SK-N-SH (cell line): ENCODE data around the gene VWA5B1. TPM values are rescaled to one million over a fixed set of nuclear protein-coding genes. Genes with fewer than 3 reads are reported as not detected.

Source experiments
- CTCF ChIA-PET: fragments of 300-600, 350-600 bp; formaldehyde crosslinking; extraction: SDS; loops from one replicate; lab custom pipeline; 2021; lab: Yijun Ruan, JAX
- POLR2A ChIA-PET: fragments of 350-600 bp; sonication (Branson Sonifier 250); formaldehyde crosslinking; extraction: SDS; loops from one replicate; lab custom pipeline; 2020; ENCODE audit warnings: antibody characterized with exemption, inconsistent platforms; lab: Yijun Ruan, JAX
- DNase-seq: peaks from one replicate; pipeline ENCODE4 v3.0.0; 2012
- H2AFZ ChIP-seq: fragments of 200-600 bp; sonication (generic); 2 replicates; pipeline ENCODE4 v1.8.1; 2016; ENCODE audit warnings: antibody characterized with exemption, mild to moderate bottlenecking, low read depth
- H3F3A ChIP-seq: fragments of 200-600 bp; sonication (generic); replicated peaks from 2 replicates; pipeline ENCODE3; 2016; ENCODE audit warnings: antibody characterized with exemption, mild to moderate bottlenecking; ENCODE audit not compliant: insufficient read depth
- H3K27ac ChIP-seq, 2 experiments: fragments of 200-500 bp in 1 of 2; fragments of 200-600 bp in 1 of 2; sonication (Bioruptor generic) in 1 of 2; sonication (generic), shearing (Covaris generic) in 1 of 2; 2 replicates each; pipeline versions ENCODE4 v1.5.1 to v1.6.1; 2014 to 2016; ENCODE audit warnings: low read depth in 2 of 2, inconsistent platforms in 1 of 2, low read length in 1 of 2, mild to moderate bottlenecking in 1 of 2, mixed read lengths in 1 of 2
- H3K27me3 ChIP-seq: fragments of 200-600 bp; sonication (generic), shearing (Covaris generic); 2 replicates; pipeline ENCODE4 v1.6.1; 2016; ENCODE audit warnings: mixed run types; ENCODE audit not compliant: insufficient read depth
- H3K36me3 ChIP-seq, 2 experiments: fragments of 200-500 bp in 1 of 2; fragments of 200-600 bp in 1 of 2; sonication (Bioruptor generic) in 1 of 2; sonication (generic) in 1 of 2; replicated peaks in 1 of 2; 2 replicates each; pipeline versions ENCODE3 to v1.5.1; 2014 to 2016; ENCODE audit warnings: low read length in 1 of 2, mild to moderate bottlenecking in 1 of 2; ENCODE audit not compliant: insufficient read depth in 2 of 2, control insufficient read depth in 1 of 2
- H3K4me1 ChIP-seq, 2 experiments: fragments of 200-500 bp in 1 of 2; fragments of 200-600 bp in 1 of 2; sonication (Bioruptor generic) in 1 of 2; sonication (generic), shearing (Covaris generic) in 1 of 2; 2 replicates each; pipeline versions ENCODE4 v1.5.1 to v1.6.1; 2014 to 2016; ENCODE audit warnings: low read depth in 1 of 2, low read length in 1 of 2, mixed run types in 1 of 2; ENCODE audit not compliant: insufficient read depth in 2 of 2, control insufficient read depth in 1 of 2
- H3K4me2 ChIP-seq: fragments of 200-600 bp; sonication (generic), shearing (Covaris generic); 2 replicates; pipeline ENCODE4 v1.6.1; 2017; ENCODE audit warnings: mixed run types
- H3K4me3 ChIP-seq, 2 experiments: fragments of 200-500 bp in 1 of 2; fragments of 200-600 bp in 1 of 2; sonication (Bioruptor generic) in 1 of 2; sonication (generic), shearing (Covaris generic) in 1 of 2; 2 replicates each; pipeline versions ENCODE4 v1.5.1 to v1.8.1; 2014 to 2016; ENCODE audit warnings: low read depth in 2 of 2, inconsistent platforms in 1 of 2, low read length in 1 of 2, mild to moderate bottlenecking in 1 of 2, mixed read lengths in 1 of 2, moderate library complexity in 1 of 2
- H3K79me2 ChIP-seq: fragments of 200-600 bp; sonication (generic); 2 replicates; pipeline ENCODE4 v1.8.1; 2017; ENCODE audit warnings: mild to moderate bottlenecking; ENCODE audit not compliant: insufficient read depth
- H3K9ac ChIP-seq: fragments of 200-600 bp; sonication (generic); 2 replicates; pipeline ENCODE4 v1.6.1; 2017; ENCODE audit warnings: mixed run types
- H3K9me2 ChIP-seq: fragments of 200-600 bp; sonication (generic); 2 replicates; pipeline ENCODE4 v1.6.1; 2017; ENCODE audit warnings: mixed run types
- H3K9me3 ChIP-seq: fragments of 200-600 bp; sonication (generic); 2 replicates; pipeline ENCODE4 v1.6.1; 2017; ENCODE audit warnings: mixed run types, mild to moderate bottlenecking, moderate library complexity
- H4K20me1 ChIP-seq: fragments of 200-600 bp; sonication (generic); 2 replicates; pipeline ENCODE4 v1.6.1; 2017; ENCODE audit warnings: mild to moderate bottlenecking, mixed run types; ENCODE audit not compliant: insufficient read depth
- CHD2 ChIP-seq: fragments of 150-350 bp; IDR thresholded peaks from 2 replicates; pipeline ENCODE4 v1.6.1; 2018; ENCODE audit warnings: low read length; ENCODE audit not compliant: partially characterized antibody
- EP300 ChIP-seq, 2 experiments: IDR thresholded peaks; 2 replicates each; pipeline versions ENCODE4 v1.4.0 to v1.6.1; 2012; ENCODE audit warnings: borderline replicate concordance in 1 of 2, low read depth in 1 of 2, low read length in 1 of 2
- EZH2phosphoT487 ChIP-seq: fragments of 200-600 bp; sonication (generic); IDR thresholded peaks from 2 replicates; pipeline ENCODE4 v1.6.1; 2017; ENCODE audit warnings: low read depth, mixed run types, mild to moderate bottlenecking, antibody characterized with exemption, moderate library complexity, borderline replicate concordance
- NRF1 ChIP-seq: IDR thresholded peaks from 2 replicates; pipeline ENCODE4 v1.6.1; 2012; ENCODE audit warnings: low read depth, mild to moderate bottlenecking, low read length
- PBX3 ChIP-seq: IDR thresholded peaks from 2 replicates; pipeline ENCODE4; 2012
- POLR2AphosphoS5 ChIP-seq: IDR thresholded peaks from 2 replicates; pipeline ENCODE4 v1.6.1; 2012; ENCODE audit warnings: low read depth, low read length
- RAD21 ChIP-seq: IDR thresholded peaks from 2 replicates; pipeline ENCODE4 v1.6.1; 2012; ENCODE audit warnings: mild to moderate bottlenecking, low read length
- RCOR1 ChIP-seq: fragments of 150-350 bp; IDR thresholded peaks from 2 replicates; pipeline ENCODE4 v1.6.1; 2017; ENCODE audit warnings: antibody characterized with exemption, low read length
- RFX5 ChIP-seq: IDR thresholded peaks from 2 replicates; pipeline ENCODE4 v1.6.1; 2012; ENCODE audit warnings: mild to moderate bottlenecking, improper control_type of control experiment, low read length
- SIN3A ChIP-seq: IDR thresholded peaks from 2 replicates; pipeline ENCODE4 v1.6.1; 2012; ENCODE audit warnings: low read depth, mild to moderate bottlenecking, low read length, moderate library complexity, borderline replicate concordance
- TAF1 ChIP-seq: IDR thresholded peaks from 2 replicates; pipeline ENCODE4 v1.6.1; 2012; ENCODE audit warnings: low read depth, mild to moderate bottlenecking, low read length, moderate library complexity, borderline replicate concordance
- TCF12 ChIP-seq: IDR thresholded peaks from 2 replicates; pipeline ENCODE4 v1.4.0; 2012
- USF2 ChIP-seq: fragments of 150-350 bp; IDR thresholded peaks from 2 replicates; pipeline ENCODE4 v1.6.1; 2017; ENCODE audit warnings: antibody characterized with exemption, low read length, low read depth, borderline replicate concordance
- YY1 ChIP-seq: IDR thresholded peaks from 2 replicates; pipeline ENCODE4 v1.4.0; 2012; ENCODE audit warnings: low read depth, mild to moderate bottlenecking
- WGBS: methylation state at CpG from one replicate; pipeline ENCODE4 v1.1.6; 2017; ENCODE audit warnings: low lambda C conversion rate; 5-methylcytosine and 5-hydroxymethylcytosine counted together
- polyA plus RNA-seq, 3 experiments: library from polyadenylated mRNA; depleted of rRNA; stranded (reverse); fragments of >200 nt; gene quantifications; 2 replicates each; pipeline ENCODE4 v1.2.3, GENCODE V29; 2012

VWA5B1 gene
- polyA plus RNA-seq, 1 of the 3 experiments (the other 2 are of a cell fraction), result not detected

DNA sequence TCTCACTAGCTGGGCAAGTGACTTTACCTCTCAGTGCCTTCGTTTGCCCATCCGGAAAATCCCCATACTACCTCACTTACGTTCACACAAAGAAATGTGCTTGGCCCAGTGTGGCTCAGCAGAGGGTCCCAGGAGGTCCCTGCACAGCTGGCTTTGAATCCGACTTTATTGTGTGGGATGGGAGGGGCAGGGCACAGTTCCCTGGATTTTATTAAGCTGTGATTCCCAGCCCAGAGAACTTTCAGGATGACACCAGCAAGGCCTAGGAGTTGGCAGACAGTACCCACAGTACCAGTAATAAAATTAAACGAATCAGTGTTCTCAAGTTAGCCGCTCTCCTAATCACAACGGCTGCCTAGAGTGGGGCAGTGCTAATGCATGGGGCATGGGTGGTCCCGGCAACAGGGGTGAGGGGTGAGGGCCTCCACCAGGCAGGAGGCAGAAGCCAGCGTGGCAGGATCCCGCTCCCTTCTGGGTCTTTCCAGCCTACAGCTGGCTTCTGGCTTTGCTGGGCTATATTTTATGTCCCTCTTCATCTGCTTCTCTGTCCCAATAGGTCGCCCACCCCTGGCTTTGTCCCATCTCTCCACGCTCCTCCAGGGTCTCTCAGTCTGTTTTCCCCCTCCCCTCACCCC is 74.9 kb downstream of the VWA5B1 start:
- ChIA-PET CTCF (interaction anchor here (0.6 to 15.7 kb wide), 11 partner anchors 11 to 155 kb away, joined by 3 to 148 read pairs (median 3); partner anchors contain the start of gene CAMK2N1), POLR2A (no interaction called here)
- no peaks in the 10 kb centered on the region for H3K9me3 ChIP-seq
- H3K27me3 ChIP-seq, result peaks cover 37% of the 10 kb centered on the region
- no peak for TF ChIP-seq EZH2phosphoT487
- no peak for TF ChIP-seq RAD21
- no peak for TF ChIP-seq YY1
- no peak for TF ChIP-seq USF2
- no peak for TF ChIP-seq POLR2AphosphoS5
- no peak for TF ChIP-seq NRF1
- no peak for TF ChIP-seq EP300 (IDR thresholded peaks at IDR 0.05; ENCODE audit: borderline replicate concordance in 1 of 2, low read depth in 1 of 2, low read length in 1 of 2)
- no peak overlapping the region for H3K4me2 ChIP-seq
- no peaks in the 10 kb centered on the region for H3K9me2 ChIP-seq
- no peak overlapping the region for H3K4me3 ChIP-seq
- no peaks in the 10 kb centered on the region for H4K20me1 ChIP-seq
- H3K79me2 ChIP-seq, result no peaks in the 10 kb centered on the region
- H3K4me1 ChIP-seq, result peaks cover 0 to 7% of the 10 kb centered on the region in 2 experiments; a peak in 2 of 4 replicates
- no peaks in the 10 kb centered on the region for H3F3A ChIP-seq
- no peak overlapping the region for H3K9ac ChIP-seq
- H3K27ac ChIP-seq, result no peak overlapping the region
- no peak overlapping the region for H2AFZ ChIP-seq
- H3K36me3 ChIP-seq, result no peaks in the 10 kb centered on the region
- whole genome bisulfite sequencing, result 63% methylated on average over 11 of the region's 12 CpGs
- DNase-seq, result no peak

- CTCF ChIA-PET, result interaction anchor here (0.6 to 15.7 kb wide), 13 partner anchors 9 to 156 kb away, joined by 3 to 148 read pairs (median 3); partner anchors contain the start of gene CAMK2N1
- Histone ChIP-seq H3K27me3 (peaks cover 37% of the 10 kb centered on the region), H3K4me2 (no peak overlapping the region), H3K9me2 (no peaks in the 10 kb centered on the region), H3K9ac (no peak overlapping the region), H3K36me3 (no peaks in the 10 kb centered on the region), H3K79me2 (no peaks in the 10 kb centered on the region), H4K20me1 (no peaks in the 10 kb centered on the region), H3K4me1 (peaks cover 0 to 9% of the 10 kb centered on the region in 2 experiments; a peak in 2 of 4 replicates), H3K9me3 (no peaks in the 10 kb centered on the region), H2AFZ (no peak overlapping the region), H3K27ac (no peak overlapping the region), H3K4me3 (peak overlapping the region in 1 of 2 experiments; percentile 37; a peak in 2 of 4 replicates), H3F3A (no peaks in the 10 kb centered on the region)
- POLR2A ChIA-PET, result no interaction called here
- TF ChIP-seq CHD2, result no peak
- WGBS, result 21% methylated on average over 38 of the region's 42 CpGs
- peak; percentile 75 for DNase-seq
Measured at GRCh38 chr1:20366056-20366462, 75.4 kb downstream of the VWA5B1 start.

- H3K4me3 ChIP-seq, result peak overlapping the region in 1 of 2 experiments; percentile 37; a peak in 2 of 4 replicates
- CTCF ChIA-PET, result interaction anchor here (0.6 to 15.7 kb wide), 9 partner anchors 10 to 134 kb away, joined by 3 to 148 read pairs (median 4); partner anchors contain the start of gene CAMK2N1
Measured at GRCh38 chr1:20366463-20367115, 75.9 kb downstream of the VWA5B1 start.

More at GRCh38 chr1:20366463-20367115, 75.9 kb downstream of the VWA5B1 start:
- H2AFZ ChIP-seq, result no peak overlapping the region
- H3K9ac ChIP-seq, result no peak overlapping the region
- H3K9me3 ChIP-seq, result no peaks in the 10 kb centered on the region
- no peaks in the 10 kb centered on the region for H4K20me1 ChIP-seq
- TF ChIP-seq RFX5, result no peak
- no peak for TF ChIP-seq TAF1
- no peak for TF ChIP-seq SIN3A
- TF ChIP-seq TCF12, result no peak
- TF ChIP-seq RCOR1, result no peak
- TF ChIP-seq PBX3, result no peak
- H3K27me3 ChIP-seq, result peaks cover 37% of the 10 kb centered on the region
- WGBS, result 22% methylated on average over 53 of the region's 70 CpGs
- peak; percentile 75 for DNase-seq
- H3K4me2 ChIP-seq, result peak overlapping the region; percentile 50; the same call in 1 of the 2 replicates
- no peaks in the 10 kb centered on the region for H3F3A ChIP-seq
- no peaks in the 10 kb centered on the region for H3K9me2 ChIP-seq
- POLR2A ChIA-PET, result no interaction called here
- H3K79me2 ChIP-seq, result no peaks in the 10 kb centered on the region
- H3K36me3 ChIP-seq, result no peaks in the 10 kb centered on the region
- no peak overlapping the region for H3K27ac ChIP-seq
- H3K4me1 ChIP-seq, result peaks cover 0 to 9% of the 10 kb centered on the region in 2 experiments; a peak in 2 of 4 replicates
